ENCODE measurements around the gene CRNKL1.

DNA sequence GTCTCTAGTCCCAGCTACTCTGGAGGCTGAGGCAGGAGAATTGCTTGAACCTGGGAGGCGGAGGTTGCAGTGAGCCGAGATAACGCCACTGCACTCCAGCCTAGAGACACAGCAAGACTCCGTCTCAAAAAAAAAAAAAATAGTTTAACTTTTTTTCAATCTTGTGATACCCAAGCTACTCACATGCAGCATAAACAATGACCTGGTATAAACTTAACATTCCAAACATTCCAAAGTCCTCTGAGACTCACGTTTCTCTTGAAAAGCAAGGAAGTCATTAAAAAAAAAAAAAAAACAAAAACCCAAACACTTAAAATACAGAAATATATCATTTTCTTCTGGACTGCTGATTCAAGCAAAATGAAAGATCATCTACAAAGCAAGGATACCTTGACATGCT lies 14.3 kb downstream of the CRNKL1 start:
- TF ChIP-seq, protein P1, sequence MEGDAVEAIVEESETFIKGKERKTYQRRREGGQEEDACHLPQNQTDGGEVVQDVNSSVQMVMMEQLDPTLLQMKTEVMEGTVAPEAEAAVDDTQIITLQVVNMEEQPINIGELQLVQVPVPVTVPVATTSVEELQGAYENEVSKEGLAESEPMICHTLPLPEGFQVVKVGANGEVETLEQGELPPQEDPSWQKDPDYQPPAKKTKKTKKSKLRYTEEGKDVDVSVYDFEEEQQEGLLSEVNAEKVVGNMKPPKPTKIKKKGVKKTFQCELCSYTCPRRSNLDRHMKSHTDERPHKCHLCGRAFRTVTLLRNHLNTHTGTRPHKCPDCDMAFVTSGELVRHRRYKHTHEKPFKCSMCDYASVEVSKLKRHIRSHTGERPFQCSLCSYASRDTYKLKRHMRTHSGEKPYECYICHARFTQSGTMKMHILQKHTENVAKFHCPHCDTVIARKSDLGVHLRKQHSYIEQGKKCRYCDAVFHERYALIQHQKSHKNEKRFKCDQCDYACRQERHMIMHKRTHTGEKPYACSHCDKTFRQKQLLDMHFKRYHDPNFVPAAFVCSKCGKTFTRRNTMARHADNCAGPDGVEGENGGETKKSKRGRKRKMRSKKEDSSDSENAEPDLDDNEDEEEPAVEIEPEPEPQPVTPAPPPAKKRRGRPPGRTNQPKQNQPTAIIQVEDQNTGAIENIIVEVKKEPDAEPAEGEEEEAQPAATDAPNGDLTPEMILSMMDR (IDR thresholded peaks at IDR 0.05): no peak
- no peak for TF ChIP-seq POLR2AphosphoS5 (IDR thresholded peaks at IDR 0.05)
